Astrocyte of the cerebellum (primary cell): ENCODE measurements around the gene GRB10.

Experiments
- DNase-seq: peaks from one replicate; pipeline ENCODE4 v3.0.0-alpha.2; 2011; ENCODE audit warnings: low read depth
- H3K4me3 ChIP-seq: 2 replicates; pipeline ENCODE4 v1.5.1; 2011; ENCODE audit warnings: mild to moderate bottlenecking, low read depth, low read length, moderate library complexity
- CTCF ChIP-seq: IDR thresholded peaks from 2 replicates; pipeline ENCODE4 v1.5.1; 2012; ENCODE audit warnings: low read length, low read depth, moderate library complexity, mild to moderate bottlenecking; ENCODE audit errors: missing control alignments
- in situ Hi-C: cut with HindIII; loops from 2 replicates; pipeline ENCODE4 v1.10.0; 2017; ENCODE audit warnings: low sequenced_read_pairs

GRB10 gene

GRCh38 chr7:50781381-50782293 is 1.1 kb downstream of the GRB10 start:
- no peak for TF ChIP-seq CTCF
- in situ Hi-C loops: no loop called here
- H3K4me3 ChIP-seq: peak overlapping the region; percentile 30
- DNase-seq: no peak

- no peak overlapping the region for H3K4me3 ChIP-seq
- DNase-seq: no peak
- TF ChIP-seq CTCF: no peak
- in situ Hi-C loops: no loop called here
These were observed 2.3 kb downstream of the GRB10 start for GRCh38 chr7:50780436-50780835.

- no peak for TF ChIP-seq CTCF
- DNase-seq: no peak
- in situ Hi-C loops: no loop called here
- no peak overlapping the region for H3K4me3 ChIP-seq
These were observed 3.3 kb downstream of the GRB10 start for GRCh38 chr7:50779427-50779826.

- in situ Hi-C loops: no loop called here
- H3K4me3 ChIP-seq: no peak overlapping the region
- TF ChIP-seq CTCF: no peak
- no peak for DNase-seq
These were observed 4.5 kb downstream of the GRB10 start for GRCh38 chr7:50778189-50778588.

- no peak for TF ChIP-seq CTCF
- DNase-seq: no peak
- in situ Hi-C loops: no loop called here
- no peak overlapping the region for H3K4me3 ChIP-seq
These were observed 6.9 kb downstream of the GRB10 start for GRCh38 chr7:50775836-50776235.

- no peak for DNase-seq
- no peak overlapping the region for H3K4me3 ChIP-seq
- in situ Hi-C loops: no loop called here
- no peak for TF ChIP-seq CTCF
These were observed 7.5 kb downstream of the GRB10 start for GRCh38 chr7:50775231-50775630.
